ENCODE data around the gene SVIL. TPM values are rescaled to one million over a fixed set of nuclear protein-coding genes. Genes with fewer than 3 reads are reported as not detected.

Gene SVIL
- total and polyA plus RNA-seq, 2 of the 13 experiments (the other 11 are each of a cell fraction or from before 2014, with no cell fraction given), result 3.9 to 12.1 TPM

GRCh38 chr10:29448125-29448524, 186.6 kb downstream of the SVIL start:
- Histone ChIP-seq H3K27ac (ENCODE audit: extremely low read length, insufficient read depth, low read length) (no peak overlapping the region), H3K27me3 (ENCODE audit: control insufficient read depth in 1 of 2, insufficient read depth in 2 of 2, low read length in 2 of 2) (no peaks in the 10 kb centered on the region), H3K79me2 (ENCODE audit: insufficient read depth, low read length) (peaks cover 4% of the 10 kb centered on the region), H4K20me1 (ENCODE audit: insufficient read depth, low read length) (no peaks in the 10 kb centered on the region), H3K9ac (ENCODE audit: insufficient read depth, low read depth, low read length) (no peak overlapping the region), H3K4me3 (replicated peaks in 1 of 3; ENCODE audit: insufficient read depth in 1 of 3, low read depth in 2 of 3, low read length in 3 of 3) (no peak overlapping the region), H3K36me3 (replicated peaks in 1 of 2; ENCODE audit: control insufficient read depth in 1 of 2, insufficient read depth in 2 of 2, low read length in 2 of 2) (peaks cover 0 to 8% of the 10 kb centered on the region in 2 experiments; a peak in 1 of 5 replicates), H3K4me2 (ENCODE audit: low read depth, low read length) (no peak overlapping the region), H2AFZ (ENCODE audit: low read length) (no peak overlapping the region), H3K4me1 (ENCODE audit: insufficient read depth, low read length) (peaks cover 20% of the 10 kb centered on the region), H3K9me3 (ENCODE audit: low read length) (no peaks in the 10 kb centered on the region)
- ChIA-PET CTCF (ENCODE audit: low intra/inter-chr PET ratio, low total read pairs) (interaction anchor here (1.5 kb wide), 1 partner anchor 70 kb away, joined by 8 read pairs; no protein-coding TSS in a partner anchor), POLR2A (no interaction called here)
- no peak for ATAC-seq
- intact Hi-C loops (cut with micrococcal nuclease; ENCODE audit: unreplicated experiment) (no loop called here), in situ Hi-C loops (cut with HindIII; ENCODE audit: extremely low pct_ligation_motif_present, low pct_unique_long_range_greater_than_20kb) (loop anchor here (5.0 kb wide), 1 partner anchor 61 kb away; no protein-coding TSS in a partner anchor)
- no TSS peak for BruUV-seq (replicated peaks)
- no peak for FAIRE-seq
- DNase-seq (ENCODE audit: low spot score), result no peak
- WGBS (ENCODE audit: low lambda C conversion rate), result 83% methylated on average over 2 of the region's 7 CpGs
- TF ChIP-seq ZMYM2 (CRISPR knock-in tag; IDR thresholded peaks at IDR 0.05) (no peak), ZBTB37 (CRISPR knock-in tag; IDR thresholded peaks at IDR 0.05) (no peak), TGIF2 (CRISPR knock-in tag; IDR thresholded peaks at IDR 0.05) (no peak), RCOR2 (CRISPR knock-in tag; IDR thresholded peaks at IDR 0.05) (no peak), REST (IDR thresholded peaks at IDR 0.05; ENCODE audit: borderline replicate concordance in 1 of 2, low read depth in 1 of 2, low read length in 2 of 2) (no peak), ZNF576 (CRISPR knock-in tag; IDR thresholded peaks at IDR 0.05) (no peak), ZKSCAN8 (CRISPR knock-in tag; IDR thresholded peaks at IDR 0.05; ENCODE audit: borderline replicate concordance) (no peak), JUN (CRISPR knock-in tag; IDR thresholded peaks at IDR 0.05) (no peak), HDAC1 (CRISPR knock-in tag; IDR thresholded peaks at IDR 0.05) (no peak), PHF8 (CRISPR knock-in tag; IDR thresholded peaks at IDR 0.05) (no peak), SMC3 (IDR thresholded peaks at IDR 0.05; ENCODE audit: low read length) (no peak), LCORL (IDR thresholded peaks at IDR 0.05) (no peak), LCORL (CRISPR knock-in tag; IDR thresholded peaks at IDR 0.05) (no peak), ARID2 (CRISPR knock-in tag; IDR thresholded peaks at IDR 0.05; ENCODE audit: borderline replicate concordance) (no peak), GRHL1 (CRISPR knock-in tag; conservative IDR thresholded peaks at IDR 0.05) (no peak), PBX3 (CRISPR knock-in tag; IDR thresholded peaks at IDR 0.05; ENCODE audit: borderline replicate concordance) (no peak), ZNF383 (CRISPR knock-in tag; IDR thresholded peaks at IDR 0.05; ENCODE audit: borderline replicate concordance) (no peak), ATF7-NPFF (CRISPR knock-in tag; IDR thresholded peaks at IDR 0.05; ENCODE audit: low read depth) (no peak)
